Esophagus muscularis mucosa (tissue), 4 donors: Measurements from ENCODE around the gene ASB2. TPM values are rescaled to one million over a fixed set of nuclear protein-coding genes. Genes with fewer than 3 reads are reported as not detected.

ENCODE experiments used
- DNase-seq: peaks from one replicate; pipeline ENCODE4 v3.0.0-alpha.2; 2017; ENCODE audit errors: extremely low spot score
- H3K27ac ChIP-seq, 4 donors: fragments of 200-600 bp; sonication (generic); replicated peaks in 1 of 4; 1 replicate in 3 of 4; 2 replicates in 1 of 4; pipeline ENCODE4 v1.5.1; 2016 to 2019; ENCODE audit warnings: mild to moderate bottlenecking in 1 of 4
- H3K27me3 ChIP-seq, 4 donors: fragments of 200-600 bp; sonication (generic); one replicate each; pipeline versions ENCODE4 v1.5.1 to v1.6.0; 2016 to 2019
- H3K36me3 ChIP-seq, 4 donors: fragments of 200-600 bp; sonication (generic); one replicate each; pipeline ENCODE4 v1.5.1; 2016 to 2019
- H3K4me1 ChIP-seq, 4 donors: fragments of 200-600 bp; sonication (generic); one replicate each; pipeline ENCODE4 v1.5.1; 2016 to 2019
- H3K4me3 ChIP-seq, 4 donors: fragments of 200-600 bp; sonication (generic); 1 replicate in 2 of 4; 2 replicates in 2 of 4; pipeline ENCODE4 v1.5.1; 2016 to 2019; ENCODE audit warnings: mild to moderate bottlenecking in 4 of 4, moderate library complexity in 1 of 4
- H3K9me3 ChIP-seq, 4 donors: fragments of 200-600 bp; sonication (generic); 1 replicate in 3 of 4; 2 replicates in 1 of 4; pipeline ENCODE4 v1.5.1; 2016 to 2019
- CTCF ChIP-seq, 3 experiments: fragments of 200-600 bp in 2 of 3; fragments of 450-650 bp in 1 of 3; sonication (generic) in 2 of 3; IDR thresholded peaks; one replicate each; pipeline ENCODE4 v1.5.1; 2017 to 2019; ENCODE audit warnings: antibody characterized with exemption in 3 of 3, mild to moderate bottlenecking in 2 of 3, moderate library complexity in 1 of 3
- EP300 ChIP-seq: sonication (generic); formaldehyde crosslinking; IDR thresholded peaks from one replicate; pipeline ENCODE4 v1.6.1; 2017; ENCODE audit warnings: antibody characterized with exemption
- POLR2A ChIP-seq: fragments of 450-650 bp; IDR thresholded peaks from one replicate; pipeline ENCODE4 v1.6.1; 2017; ENCODE audit warnings: antibody characterized with exemption, moderate library complexity, mild to moderate bottlenecking, low read depth
- POLR2AphosphoS5 ChIP-seq, 2 donors: sonication (generic); formaldehyde crosslinking; IDR thresholded peaks; one replicate each; pipeline ENCODE4 v1.6.1; 2017; ENCODE audit warnings: antibody characterized with exemption in 2 of 2
- WGBS: methylation state at CpG from one replicate; pipeline ENCODE4 v1.1.5; 2018; 5-methylcytosine and 5-hydroxymethylcytosine counted together
- intact Hi-C: fragments of 100-400 bp; cut with DNase I; formaldehyde crosslinking; loops from one replicate; pipeline ENCODE4 v1.15.1; 2023
- total RNA-seq, 4 donors: library from RNA; depleted of rRNA; stranded (reverse); fragments of >200 nt; gene quantifications; one replicate each; pipeline versions ENCODE4 v1.1.0 to v1.2.1, GENCODE V29; 2016

Gene ASB2
- total RNA-seq, 4 donors from 2014 or later = 53.5 to 164 (median 105) TPM

DNA sequence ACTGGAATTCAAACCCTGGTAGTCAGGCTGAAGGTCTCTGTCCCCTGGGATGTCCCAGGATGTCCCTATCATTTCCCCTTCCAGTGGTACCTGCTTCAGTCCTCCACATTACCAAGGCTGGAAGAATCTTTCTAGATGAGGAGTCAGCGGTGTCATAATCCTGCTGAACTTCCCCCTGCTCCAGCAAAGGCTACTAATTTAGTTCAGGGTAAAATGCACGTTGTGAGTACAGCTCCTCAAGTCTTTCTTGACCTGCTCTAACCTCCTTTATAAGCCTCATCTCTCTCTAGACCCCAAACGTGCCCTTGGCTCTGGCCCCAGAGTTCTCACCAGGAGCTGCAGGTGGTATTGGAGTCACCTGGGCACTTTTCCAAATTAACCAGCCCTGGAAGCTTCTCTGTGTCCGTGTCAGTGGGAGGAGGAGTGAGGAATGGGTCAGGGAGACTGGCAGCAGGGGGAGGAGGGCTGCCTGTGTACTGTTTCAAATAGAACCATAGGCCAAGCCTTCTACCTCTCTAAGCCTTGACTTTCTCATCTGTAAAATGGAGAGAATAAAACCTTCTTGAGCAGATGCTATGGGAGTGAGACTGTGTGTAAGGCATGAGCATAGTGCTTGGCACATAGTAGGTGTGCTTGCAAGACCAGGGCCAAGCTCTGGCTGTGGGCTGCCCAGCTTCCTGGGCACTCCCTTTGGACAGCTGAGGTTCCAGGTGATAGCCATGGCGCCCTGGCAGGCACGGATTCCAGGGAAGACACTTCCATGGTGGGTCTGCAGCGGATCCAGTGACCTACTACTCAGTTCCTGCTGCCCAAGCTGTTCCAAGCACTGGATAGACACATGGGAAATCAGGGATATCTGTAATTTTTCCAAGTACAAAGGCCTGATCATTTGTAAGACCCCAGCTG is 24.5 kb downstream of the ASB2 start:
- peaks cover 31 to 68% (median 62%) of the 10 kb centered on the region in 4 donors for H3K4me1 ChIP-seq
- no peak for TF ChIP-seq POLR2A
- TF ChIP-seq EP300 = no peak
- TF ChIP-seq POLR2AphosphoS5 (IDR thresholded peaks at IDR 0.05) = no peak
- no peak for TF ChIP-seq CTCF (IDR thresholded peaks at IDR 0.05)
- DNase-seq = no peak
- intact Hi-C loops = no loop called here
- peak overlapping the region; percentile 76 to 94 (median 85) for H3K27ac ChIP-seq
- peaks cover 4 to 73% (median 46%) of the 10 kb centered on the region in 4 donors for H3K36me3 ChIP-seq
- no peak overlapping the region for H3K4me3 ChIP-seq
- no peaks in the 10 kb centered on the region for H3K9me3 ChIP-seq
- WGBS = 58% methylated on average over 7 of the region's 7 CpGs
- no peaks in the 10 kb centered on the region for H3K27me3 ChIP-seq

DNA sequence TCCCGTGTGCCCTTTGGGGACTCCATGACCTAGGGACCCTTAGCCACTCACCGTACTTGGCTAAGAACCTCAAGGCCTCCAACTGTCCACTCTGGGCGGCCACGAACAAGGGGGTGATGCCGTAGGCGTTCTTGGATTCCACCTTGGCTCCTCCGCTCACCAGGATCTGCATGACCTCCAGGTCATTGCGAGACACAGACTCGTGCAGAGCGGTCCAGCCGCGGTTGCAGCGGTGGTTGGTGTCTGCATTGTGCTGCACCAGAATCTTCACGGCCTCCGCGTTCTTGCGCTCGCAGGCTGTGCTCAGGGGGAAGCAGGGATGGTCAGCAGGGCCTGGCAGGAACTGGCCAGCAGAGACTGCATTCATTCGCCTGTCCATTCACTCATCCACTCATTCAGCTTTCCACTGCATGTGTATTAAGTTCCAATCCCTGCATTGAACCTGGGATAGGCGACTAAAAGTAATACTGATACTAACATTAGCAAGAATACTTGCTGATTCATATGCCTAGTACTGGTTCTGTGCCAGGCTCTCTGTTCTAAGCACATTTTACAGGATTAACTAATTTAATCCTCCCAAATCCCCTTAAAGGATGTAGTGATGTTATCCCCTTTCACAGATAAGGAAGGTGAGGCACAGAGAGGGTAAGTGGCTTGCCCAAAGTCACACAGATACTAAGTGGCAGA is 25.3 kb downstream of the ASB2 start:
- Histone ChIP-seq H3K4me3 (no peak overlapping the region), H3K27me3 (no peaks in the 10 kb centered on the region), H3K36me3 (peaks cover 7 to 81% (median 50%) of the 10 kb centered on the region in 4 donors), H3K4me1 (peaks cover 30 to 68% (median 62%) of the 10 kb centered on the region in 4 donors), H3K9me3 (no peaks in the 10 kb centered on the region), H3K27ac (peak overlapping the region; percentile 76 to 94 (median 85))
- 82% methylated on average over 20 of the region's 20 CpGs for WGBS
- TF ChIP-seq POLR2A = no peak
- TF ChIP-seq CTCF (IDR thresholded peaks at IDR 0.05) = no peak
- TF ChIP-seq POLR2AphosphoS5 (IDR thresholded peaks at IDR 0.05) = no peak
- no peak for TF ChIP-seq EP300
- intact Hi-C loops = no loop called here
- no peak for DNase-seq

GRCh38 chr14:93949511-93950075 is 26.8 kb downstream of the ASB2 start:
- no peaks in the 10 kb centered on the region for H3K27me3 ChIP-seq
- peak overlapping the region; percentile 34 to 94 (median 85) for H3K27ac ChIP-seq
- 64% methylated on average over 9 of the region's 13 CpGs for WGBS
- no peak overlapping the region for H3K4me3 ChIP-seq
- peaks cover 7 to 80% (median 48%) of the 10 kb centered on the region in 4 donors for H3K36me3 ChIP-seq
- no peaks in the 10 kb centered on the region for H3K9me3 ChIP-seq
- intact Hi-C loops = no loop called here
- peaks cover 37 to 68% (median 62%) of the 10 kb centered on the region in 4 donors for H3K4me1 ChIP-seq
- DNase-seq = no peak
- no peak for TF ChIP-seq EP300
- TF ChIP-seq POLR2AphosphoS5 (IDR thresholded peaks at IDR 0.05) = no peak
- no peak for TF ChIP-seq POLR2A
- TF ChIP-seq CTCF (IDR thresholded peaks at IDR 0.05) = no peak

- TF ChIP-seq EP300 (no peak), POLR2A (no peak), CTCF (IDR thresholded peaks at IDR 0.05) (no peak), POLR2AphosphoS5 (IDR thresholded peaks at IDR 0.05) (no peak)
- peaks cover 34 to 61% (median 51%) of the 10 kb centered on the region in 4 donors for H3K4me1 ChIP-seq
- H3K27ac ChIP-seq = peak overlapping the region; percentile 80 to 94 (median 88)
- 77% methylated on average over 19 of the region's 19 CpGs for WGBS
- no peaks in the 10 kb centered on the region for H3K27me3 ChIP-seq
- DNase-seq = no peak
- no peaks in the 10 kb centered on the region for H3K9me3 ChIP-seq
- H3K36me3 ChIP-seq = peaks cover 9 to 73% (median 51%) of the 10 kb centered on the region in 4 donors
- no peak overlapping the region for H3K4me3 ChIP-seq
- intact Hi-C loops = no loop called here
Measured at GRCh38 chr14:93947282-93947681, 29.1 kb downstream of the ASB2 start.
